GM18861 (cell line): ENCODE measurements around the gene RASD1.
"Not testable (repeated sequence)": the region's sequence is repeated elsewhere in the genome, so short reads cannot be mapped to it uniquely, and the experiment has no call there.

Experiments
- ATAC-seq: cut with Tn5 transposase; IDR thresholded peaks from one replicate; pipeline ENCODE4 v1.9.1; 2021; ENCODE audit not compliant: unreplicated experiment

The RASD1 gene

GRCh38 chr17:17497845-17498520 is 1.8 kb upstream of the RASD1 start:
- ATAC-seq, result no peak

GRCh38 chr17:17497065-17497844 is 1.1 kb upstream of the RASD1 start:
- no peak for ATAC-seq

GRCh38 chr17:17495536-17496188 is 533 bp downstream of the RASD1 start:
- no peak for ATAC-seq

GRCh38 chr17:17494870-17495535 is 1.2 kb downstream of the RASD1 start:
- no peak for ATAC-seq

GRCh38 chr17:17494499-17494869 is 1.7 kb downstream of the RASD1 start:
- ATAC-seq, result no peak

- no peak for ATAC-seq
These were observed 2.2 kb downstream of the RASD1 start for GRCh38 chr17:17493986-17494466.

- ATAC-seq, result no peak
These were observed 2.8 kb downstream of the RASD1 start for GRCh38 chr17:17493249-17493985.

- no peak for ATAC-seq
These were observed 3.6 kb downstream of the RASD1 start for GRCh38 chr17:17492571-17492970.

- ATAC-seq, result no peak
These were observed 4.1 kb downstream of the RASD1 start for GRCh38 chr17:17492085-17492484.

GRCh38 chr17:17491546-17491988 is 4.6 kb downstream of the RASD1 start:
- ATAC-seq, result no peak

GRCh38 chr17:17491031-17491471 is 5.1 kb downstream of the RASD1 start:
- ATAC-seq, result no peak

- ATAC-seq, result no peak
These were observed 8.2 kb downstream of the RASD1 start for GRCh38 chr17:17487998-17488397.

GRCh38 chr17:17486416-17486815 is 9.8 kb downstream of the RASD1 start:
- not testable (repeated sequence) for ATAC-seq

- no peak for ATAC-seq
These were observed 10.8 kb downstream of the RASD1 start for GRCh38 chr17:17485420-17485819.

- no peak for ATAC-seq
These were observed 11.7 kb downstream of the RASD1 start for GRCh38 chr17:17484451-17484899.

- ATAC-seq, result no peak
These were observed 14.3 kb downstream of the RASD1 start for GRCh38 chr17:17481860-17482259.

- no peak for ATAC-seq
These were observed 15.5 kb downstream of the RASD1 start for GRCh38 chr17:17480593-17481148.

- no peak for ATAC-seq
These were observed 17.0 kb downstream of the RASD1 start for GRCh38 chr17:17479209-17479608.

GRCh38 chr17:17476865-17477467 is 19.2 kb downstream of the RASD1 start, which contains the start of gene MED9:
Gene MED9, plus strand, starts transcription at chr17:17477000. Its CDS starts 42 bp downstream, at chr17:17477042.
- ATAC-seq, result peak; percentile 76

- no peak for ATAC-seq
These were observed 21.9 kb downstream of the RASD1 start for GRCh38 chr17:17474341-17474740.
